SJCRH30 (cell line): ENCODE results near the gene GPR35. TPM values are rescaled to one million over a fixed set of nuclear protein-coding genes. Genes with fewer than 3 reads are reported as not detected.
A peak's percentile ranks its signal among the peaks of the same experiment; 100 is the strongest.

Experiments used
- DNase-seq, 2 experiments: peaks; one replicate each; pipeline ENCODE4 v3.0.0-alpha.2; 2015 to 2020
- H3K27ac ChIP-seq: fragments of 250-450 bp; sonication (Bioruptor Pico); 2 replicates; pipeline ENCODE4 v1.5.1; 2020; ENCODE audit warnings: mild to moderate bottlenecking, moderate library complexity
- H3K27me3 ChIP-seq: fragments of 250-450 bp; sonication (Bioruptor Pico); 2 replicates; pipeline ENCODE4 v1.5.1; 2020; ENCODE audit warnings: mild to moderate bottlenecking, moderate library complexity
- H3K36me3 ChIP-seq: fragments of 250-450 bp; sonication (Bioruptor Pico); 2 replicates; pipeline ENCODE4 v1.5.1; 2020; ENCODE audit warnings: mild to moderate bottlenecking, moderate library complexity
- H3K4me1 ChIP-seq: fragments of 250-450 bp; sonication (Bioruptor Pico); 2 replicates; pipeline ENCODE4 v1.5.1; 2020; ENCODE audit warnings: mild to moderate bottlenecking, moderate library complexity
- H3K4me3 ChIP-seq: fragments of 250-450 bp; sonication (Bioruptor Pico); 2 replicates; pipeline ENCODE4 v1.5.1; 2020; ENCODE audit warnings: mild to moderate bottlenecking, moderate library complexity
- H3K9me3 ChIP-seq: fragments of 250-450 bp; sonication (Bioruptor Pico); replicated peaks from 2 replicates; pipeline ENCODE4 v1.5.1; 2020; ENCODE audit warnings: mild to moderate bottlenecking, moderate library complexity
- total RNA-seq: library from RNA; depleted of rRNA; stranded (reverse); fragments of >200 nt; shearing (Covaris generic); gene quantifications from 2 replicates; pipeline ENCODE4 v1.2.3, GENCODE V29; 2014

GPR35 gene
- total RNA-seq, 1 experiment from 2014 or later, result 0.04 TPM

DNA sequence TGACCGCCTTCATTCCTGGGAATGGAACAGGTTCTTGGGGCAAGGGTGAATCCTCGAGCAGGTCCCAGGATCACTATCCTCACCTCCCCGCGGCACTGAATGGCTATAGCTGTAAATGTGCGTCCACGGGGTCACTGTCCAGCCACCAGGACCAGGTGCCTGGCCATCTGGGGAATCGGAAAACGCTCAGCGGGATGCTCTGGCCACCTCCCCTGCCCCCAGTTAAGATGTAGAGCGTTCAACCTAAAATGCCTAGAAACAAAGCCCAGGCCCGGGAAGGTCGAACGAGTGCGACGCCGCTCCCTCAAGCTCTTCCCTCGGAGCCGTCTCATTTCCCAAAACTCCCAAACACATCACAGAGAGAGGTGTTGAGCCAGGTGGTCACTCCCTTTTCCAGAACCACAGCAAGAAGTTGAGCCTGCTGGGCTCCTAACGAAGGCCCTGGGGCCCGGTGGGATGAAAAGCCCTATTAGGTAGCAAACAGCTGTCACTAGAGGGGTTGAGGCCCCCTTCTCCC, 39.5 kb upstream of the GPR35 start:
- Histone ChIP-seq H3K9me3 (peaks cover 3% of the 10 kb centered on the region; the same call in 1 of the 2 replicates), H3K27ac (peak overlapping the region; percentile 82), H3K27me3 (no peaks in the 10 kb centered on the region), H3K36me3 (no peaks in the 10 kb centered on the region; the same call in 1 of the 2 replicates), H3K4me1 (peaks cover 9% of the 10 kb centered on the region), H3K4me3 (peak overlapping the region; percentile 84)
- DNase-seq, result no peak

DNA sequence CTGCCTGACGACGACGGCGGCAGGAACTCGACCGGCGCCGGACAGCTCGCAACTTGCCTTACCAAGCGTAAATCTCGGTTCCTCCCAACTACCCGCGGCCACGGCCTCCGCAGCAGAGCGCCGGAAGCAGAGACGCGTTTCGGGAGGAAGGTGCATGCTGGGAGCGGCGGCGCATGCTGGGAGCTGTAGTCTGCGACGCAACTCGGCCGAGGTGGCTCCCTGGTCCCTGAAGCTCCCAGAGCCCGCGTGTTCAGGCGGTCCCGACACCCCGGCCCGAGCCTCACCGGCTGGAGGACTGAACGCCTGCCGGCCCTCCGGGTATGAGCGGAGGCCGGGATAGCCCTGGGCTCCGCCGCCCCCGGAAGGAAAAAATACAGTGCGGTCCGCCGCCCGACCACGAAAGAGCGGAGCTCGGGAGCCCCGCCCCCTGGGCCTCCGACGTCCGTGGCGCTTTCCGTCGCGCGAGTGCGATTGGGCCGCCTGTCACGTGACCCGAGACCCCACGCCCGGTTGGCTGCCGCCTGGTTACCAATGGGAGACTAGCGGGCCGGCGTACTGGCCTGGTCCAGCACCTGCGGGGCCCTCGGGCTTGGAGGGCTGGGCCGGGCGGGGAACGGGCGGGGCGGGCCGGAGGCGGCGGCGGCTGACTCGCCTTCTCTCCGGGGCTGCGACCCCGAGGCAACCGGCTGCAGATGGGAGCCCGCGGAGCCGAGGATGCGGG, 38.9 kb upstream of the GPR35 start, which contains the start of gene CAPN10:
CAPN10 (plus strand) TSS at position 537 of the 721 bp plus-strand sequence; CDS start at position 715, 178 bp downstream.
- peak within 1 kb of the TSS; percentile 84 for H3K4me3 ChIP-seq
- H3K27me3 ChIP-seq, result no peaks in the 10 kb centered on the region
- peak; percentile 97 for DNase-seq
- peak within 1 kb of the TSS; percentile 82 for H3K27ac ChIP-seq
- H3K4me1 ChIP-seq, result peaks cover 9% of the 10 kb centered on the region
- peaks cover under 1% of the 10 kb centered on the region; the same call in 1 of the 2 replicates for H3K9me3 ChIP-seq
- H3K36me3 ChIP-seq, result no peaks in the 10 kb centered on the region; the same call in 1 of the 2 replicates

DNA sequence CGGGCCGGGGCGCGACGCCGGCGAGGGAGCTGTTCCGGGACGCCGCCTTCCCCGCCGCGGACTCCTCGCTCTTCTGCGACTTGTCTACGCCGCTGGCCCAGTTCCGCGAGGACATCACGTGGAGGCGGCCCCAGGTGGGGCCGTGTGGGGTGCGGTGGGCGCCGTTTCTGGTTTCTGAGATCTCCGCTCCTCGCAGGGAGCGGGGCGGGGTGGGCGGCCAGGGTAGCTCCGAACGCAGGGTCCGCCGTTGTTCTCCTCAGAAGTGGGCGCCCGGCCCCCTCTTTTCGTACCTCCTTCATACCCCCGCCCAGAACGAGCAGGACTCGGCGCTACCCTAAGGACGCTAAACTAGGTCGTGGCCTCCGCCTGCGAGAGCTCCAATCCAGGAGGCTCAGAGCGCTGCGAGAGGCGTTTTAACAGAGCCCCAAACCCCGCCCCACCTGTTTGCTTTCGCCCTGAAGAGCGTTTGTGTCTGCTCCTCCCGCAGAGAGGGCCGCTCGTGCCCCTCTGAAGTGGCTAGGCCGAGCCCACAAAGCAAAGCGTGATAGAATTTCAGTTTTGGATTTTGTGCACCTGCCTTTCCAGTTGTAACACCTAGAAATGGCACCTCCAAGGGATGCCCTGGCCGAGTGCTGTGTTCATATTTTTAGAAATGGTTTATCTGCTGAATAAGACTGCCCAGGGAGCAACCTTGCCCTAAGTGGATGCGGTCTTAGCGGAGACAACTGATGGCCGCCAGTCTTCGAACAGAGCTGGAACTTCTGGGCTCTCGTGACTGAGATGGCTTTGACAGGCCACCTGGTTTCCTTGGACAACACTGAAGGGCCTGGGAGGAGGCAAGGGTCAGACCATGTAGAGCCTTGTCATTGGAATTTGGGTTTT, 38.1 kb upstream of the GPR35 start:
- Histone ChIP-seq H3K4me3 (peak overlapping the region; percentile 84), H3K36me3 (no peaks in the 10 kb centered on the region; the same call in 1 of the 2 replicates), H3K9me3 (no peaks in the 10 kb centered on the region), H3K27me3 (no peaks in the 10 kb centered on the region), H3K4me1 (peaks cover 9% of the 10 kb centered on the region), H3K27ac (no peak overlapping the region)
- DNase-seq, result peak; percentile 49 to 59

DNA sequence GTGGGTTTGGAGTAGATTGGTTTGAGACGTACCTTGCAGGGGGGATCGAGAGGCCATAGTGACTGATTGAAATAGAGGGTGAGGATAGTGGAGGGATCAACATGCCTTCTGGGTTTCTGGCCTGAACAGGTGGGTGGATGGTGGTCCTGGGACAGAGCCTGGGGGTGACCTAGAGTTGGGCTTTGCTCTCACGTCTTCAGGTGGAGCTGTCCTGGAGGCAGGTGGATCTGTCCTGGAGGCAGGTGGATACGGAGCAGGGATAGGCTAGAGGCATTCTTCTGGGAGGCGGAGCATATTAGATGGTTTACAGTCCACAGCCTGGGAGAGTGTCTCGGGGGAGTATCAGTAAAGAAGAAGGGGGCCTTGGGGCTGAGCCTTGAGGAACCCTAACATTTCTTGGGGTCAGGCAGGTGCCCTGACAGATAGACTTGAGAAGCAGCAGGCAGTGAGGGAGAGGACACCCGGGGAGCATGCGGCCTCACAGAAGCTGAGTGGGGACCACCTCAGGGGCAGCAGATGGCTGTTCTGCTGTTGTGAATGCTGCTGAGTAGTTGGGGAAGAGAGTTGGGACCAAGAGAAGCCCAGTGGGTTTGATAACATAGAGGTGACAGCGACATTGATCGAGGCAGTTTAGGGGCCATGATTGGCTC, 37.1 kb upstream of the GPR35 start:
- no peaks in the 10 kb centered on the region for H3K9me3 ChIP-seq
- H3K36me3 ChIP-seq, result 0 out of 2 replicates have a peak, but pooled peaks cover 5% of the 10 kb centered on the region
- H3K27me3 ChIP-seq, result no peaks in the 10 kb centered on the region
- H3K27ac ChIP-seq, result no peak overlapping the region
- no peak overlapping the region; the same call in 1 of the 2 replicates for H3K4me3 ChIP-seq
- peaks cover 9% of the 10 kb centered on the region for H3K4me1 ChIP-seq
- no peak for DNase-seq

DNA sequence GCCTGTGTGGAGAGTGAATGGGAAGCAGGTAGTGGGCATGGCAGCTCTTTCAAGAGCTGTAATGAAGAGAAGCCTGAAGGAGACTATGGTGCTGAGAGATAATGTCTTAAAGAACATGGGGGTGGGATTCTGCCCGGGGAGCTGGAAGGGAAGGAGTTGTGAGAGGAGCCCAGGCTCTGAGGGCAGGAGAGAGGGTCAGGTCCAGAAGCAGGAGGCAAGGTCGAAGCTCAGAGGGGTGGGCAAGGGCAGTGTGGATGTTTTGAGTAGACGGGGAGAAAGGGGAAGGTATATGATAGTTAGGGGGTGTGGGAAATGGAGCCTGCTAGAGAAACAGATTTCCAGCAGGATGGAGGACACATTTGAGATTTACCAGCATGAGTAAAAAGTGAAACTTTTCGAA, 36.6 kb upstream of the GPR35 start:
- Histone ChIP-seq H3K9me3 (no peaks in the 10 kb centered on the region), H3K27me3 (no peaks in the 10 kb centered on the region), H3K27ac (no peak overlapping the region), H3K4me3 (no peak overlapping the region), H3K4me1 (peaks cover 9% of the 10 kb centered on the region), H3K36me3 (0 out of 2 replicates have a peak, but pooled peaks cover 5% of the 10 kb centered on the region)
- DNase-seq, result no peak

DNA sequence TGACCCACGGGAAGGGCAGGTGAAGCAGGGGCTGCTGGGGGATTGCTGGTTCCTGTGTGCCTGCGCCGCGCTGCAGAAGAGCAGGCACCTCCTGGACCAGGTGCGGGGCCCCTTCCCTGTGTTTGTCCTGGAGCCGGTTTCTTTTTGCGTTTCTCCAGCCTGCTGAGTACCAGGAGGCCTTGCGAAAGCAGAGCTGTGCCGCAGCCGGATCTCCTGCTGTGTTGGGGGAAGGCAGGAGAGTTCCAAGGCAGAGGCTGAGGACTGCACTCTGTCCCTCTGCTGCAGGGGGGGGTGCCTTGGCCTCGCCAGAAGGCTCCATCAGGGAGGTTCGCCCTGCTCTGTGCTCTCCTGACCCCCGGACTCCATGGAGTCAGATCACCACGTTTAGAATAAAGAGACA, 35.9 kb upstream of the GPR35 start:
- DNase-seq, result no peak
- Histone ChIP-seq H3K4me3 (no peak overlapping the region), H3K4me1 (peaks cover 9% of the 10 kb centered on the region), H3K36me3 (0 out of 2 replicates have a peak, but pooled peaks cover 5% of the 10 kb centered on the region), H3K27me3 (no peaks in the 10 kb centered on the region), H3K9me3 (no peaks in the 10 kb centered on the region), H3K27ac (no peak overlapping the region)

DNA sequence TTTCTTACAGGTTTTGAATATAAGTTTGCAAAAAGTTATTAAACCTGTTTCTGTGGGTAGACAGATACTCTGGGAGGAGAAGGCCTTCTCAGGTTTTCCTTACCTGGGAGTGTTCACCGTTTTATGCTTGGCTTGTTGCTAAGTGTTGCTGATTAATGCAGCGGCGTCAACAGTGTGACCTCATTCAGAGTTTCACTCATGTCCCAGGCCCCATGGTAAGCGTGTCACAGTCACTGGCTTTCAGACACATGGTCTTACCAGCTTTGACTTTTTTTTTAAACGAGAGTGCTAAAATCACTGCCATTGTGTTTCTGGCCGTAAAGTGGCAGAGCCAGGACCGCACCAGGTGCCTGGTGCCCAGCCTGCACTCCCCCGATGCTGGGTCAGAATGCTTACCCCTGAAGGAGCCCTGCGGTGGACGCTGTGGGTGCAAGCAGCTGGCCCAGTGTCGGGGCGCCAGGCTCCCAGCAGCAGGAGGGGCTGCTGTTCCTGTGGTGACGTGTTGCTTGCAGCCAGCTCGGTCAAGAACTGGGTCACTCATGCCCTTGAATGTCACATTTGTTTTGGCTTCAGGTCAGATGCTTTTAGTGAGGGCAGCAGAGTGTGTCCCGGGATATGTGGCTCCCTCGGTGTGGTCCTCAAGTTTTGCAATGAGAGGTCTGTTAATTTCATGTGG, 35.3 kb upstream of the GPR35 start:
- no peaks in the 10 kb centered on the region for H3K27me3 ChIP-seq
- no peaks in the 10 kb centered on the region for H3K9me3 ChIP-seq
- H3K4me3 ChIP-seq, result no peak overlapping the region
- peaks cover 5% of the 10 kb centered on the region for H3K4me1 ChIP-seq
- no peak for DNase-seq
- no peak overlapping the region for H3K27ac ChIP-seq
- H3K36me3 ChIP-seq, result 0 out of 2 replicates have a peak, but pooled peaks cover 5% of the 10 kb centered on the region

DNA sequence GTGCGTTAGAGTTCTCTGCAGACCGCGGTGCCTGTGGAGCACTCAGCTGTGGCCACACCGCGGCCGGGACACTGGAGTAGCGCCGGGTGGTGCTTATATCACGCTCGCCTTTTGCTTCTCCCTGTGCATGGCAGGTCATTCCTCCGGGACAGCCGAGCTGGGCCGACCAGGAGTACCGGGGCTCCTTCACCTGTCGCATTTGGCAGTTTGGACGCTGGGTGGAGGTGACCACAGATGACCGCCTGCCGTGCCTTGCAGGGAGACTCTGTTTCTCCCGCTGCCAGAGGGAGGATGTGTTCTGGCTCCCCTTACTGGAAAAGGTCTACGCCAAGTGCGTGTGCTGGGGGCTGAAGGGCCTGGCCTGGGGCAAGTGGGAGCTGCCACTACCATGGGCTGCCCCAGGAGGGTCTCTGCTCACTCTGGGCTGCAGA, 34.6 kb upstream of the GPR35 start:
- H3K4me3 ChIP-seq, result no peak overlapping the region
- no peaks in the 10 kb centered on the region for H3K9me3 ChIP-seq
- H3K4me1 ChIP-seq, result no peaks in the 10 kb centered on the region
- H3K27me3 ChIP-seq, result no peaks in the 10 kb centered on the region
- H3K27ac ChIP-seq, result no peak overlapping the region
- 0 out of 2 replicates have a peak, but pooled peaks cover 5% of the 10 kb centered on the region for H3K36me3 ChIP-seq
- DNase-seq, result no peak

DNA sequence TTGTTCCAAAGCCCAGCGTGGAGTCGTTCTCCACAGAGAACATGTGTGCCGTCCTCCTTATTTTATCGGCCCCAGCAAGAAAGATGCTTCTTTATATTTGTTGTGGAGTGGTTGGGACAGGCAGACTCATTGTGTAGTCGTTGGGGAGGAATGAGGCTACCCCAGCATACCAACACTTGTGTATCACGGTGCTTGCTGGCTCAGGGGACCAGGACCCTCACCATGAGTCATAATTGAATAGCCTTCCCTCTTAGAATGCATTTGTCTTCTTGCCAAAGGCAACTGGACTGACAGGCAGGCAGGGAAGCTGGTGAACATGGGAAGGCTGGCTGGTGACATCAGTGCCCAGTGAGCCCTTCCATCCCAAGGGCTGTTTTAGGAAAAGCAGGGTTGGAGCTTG, 34.1 kb upstream of the GPR35 start:
- Histone ChIP-seq H3K4me3 (no peak overlapping the region), H3K27me3 (no peaks in the 10 kb centered on the region), H3K9me3 (no peaks in the 10 kb centered on the region), H3K36me3 (0 out of 2 replicates have a peak, but pooled peaks cover 5% of the 10 kb centered on the region), H3K27ac (no peak overlapping the region), H3K4me1 (no peaks in the 10 kb centered on the region)
- no peak for DNase-seq

DNA sequence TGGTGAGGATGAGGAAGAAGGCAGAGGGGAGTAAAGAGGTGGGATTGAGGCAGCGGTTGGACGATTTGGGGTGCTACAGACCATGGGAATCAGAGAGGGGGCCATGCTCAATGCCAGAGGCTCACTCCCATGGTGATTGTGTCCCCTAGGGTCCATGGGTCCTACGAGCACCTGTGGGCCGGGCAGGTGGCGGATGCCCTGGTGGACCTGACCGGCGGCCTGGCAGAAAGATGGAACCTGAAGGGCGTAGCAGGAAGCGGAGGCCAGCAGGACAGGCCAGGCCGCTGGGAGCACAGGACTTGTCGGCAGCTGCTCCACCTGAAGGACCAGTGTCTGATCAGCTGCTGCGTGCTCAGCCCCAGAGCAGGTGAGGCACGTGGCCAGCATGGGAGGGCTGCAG, 33.5 kb upstream of the GPR35 start:
- Histone ChIP-seq H3K9me3 (no peaks in the 10 kb centered on the region), H3K4me1 (no peaks in the 10 kb centered on the region), H3K27ac (no peak overlapping the region), H3K27me3 (no peaks in the 10 kb centered on the region), H3K4me3 (no peak overlapping the region), H3K36me3 (0 out of 2 replicates have a peak, but pooled peaks cover 5% of the 10 kb centered on the region)
- no peak for DNase-seq

DNA sequence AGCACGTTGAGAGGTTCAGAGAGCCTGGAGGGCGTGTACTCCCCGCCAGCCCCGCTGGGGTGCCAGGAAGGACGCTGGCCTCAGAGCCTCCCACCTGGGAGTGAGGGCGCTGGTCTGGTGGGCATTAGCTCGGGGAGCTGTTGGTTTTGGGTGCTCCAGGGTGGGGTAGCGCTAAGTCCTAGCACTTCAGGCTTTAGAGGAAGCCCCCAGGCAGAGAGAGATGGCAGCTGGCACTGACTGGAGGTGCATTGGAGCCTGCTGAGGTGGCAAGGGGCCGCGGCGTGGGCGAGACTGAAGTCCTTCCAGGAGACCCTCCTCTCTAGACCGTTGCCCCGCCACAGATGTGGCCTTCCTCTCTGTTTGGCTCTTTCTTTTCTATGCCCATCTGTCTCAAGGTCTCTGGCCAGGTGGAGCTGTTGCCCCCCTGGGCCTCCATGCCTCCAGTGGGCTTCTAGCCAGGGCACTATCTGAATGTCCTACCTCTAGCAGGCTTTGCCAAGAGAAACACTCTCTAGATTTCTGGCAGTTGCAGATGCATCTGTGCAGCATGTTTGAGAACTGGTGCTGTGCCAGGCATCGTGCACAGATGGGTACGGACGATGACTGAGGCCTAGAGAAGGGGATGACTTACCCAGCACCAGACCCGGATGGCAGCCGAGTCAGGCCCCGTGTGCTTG, 32.1 kb upstream of the GPR35 start:
- Histone ChIP-seq H3K9me3 (no peaks in the 10 kb centered on the region), H3K4me3 (no peak overlapping the region), H3K27me3 (no peaks in the 10 kb centered on the region), H3K27ac (no peak overlapping the region), H3K36me3 (0 out of 2 replicates have a peak, but pooled peaks cover 5% of the 10 kb centered on the region), H3K4me1 (no peaks in the 10 kb centered on the region)
- no peak for DNase-seq

DNA sequence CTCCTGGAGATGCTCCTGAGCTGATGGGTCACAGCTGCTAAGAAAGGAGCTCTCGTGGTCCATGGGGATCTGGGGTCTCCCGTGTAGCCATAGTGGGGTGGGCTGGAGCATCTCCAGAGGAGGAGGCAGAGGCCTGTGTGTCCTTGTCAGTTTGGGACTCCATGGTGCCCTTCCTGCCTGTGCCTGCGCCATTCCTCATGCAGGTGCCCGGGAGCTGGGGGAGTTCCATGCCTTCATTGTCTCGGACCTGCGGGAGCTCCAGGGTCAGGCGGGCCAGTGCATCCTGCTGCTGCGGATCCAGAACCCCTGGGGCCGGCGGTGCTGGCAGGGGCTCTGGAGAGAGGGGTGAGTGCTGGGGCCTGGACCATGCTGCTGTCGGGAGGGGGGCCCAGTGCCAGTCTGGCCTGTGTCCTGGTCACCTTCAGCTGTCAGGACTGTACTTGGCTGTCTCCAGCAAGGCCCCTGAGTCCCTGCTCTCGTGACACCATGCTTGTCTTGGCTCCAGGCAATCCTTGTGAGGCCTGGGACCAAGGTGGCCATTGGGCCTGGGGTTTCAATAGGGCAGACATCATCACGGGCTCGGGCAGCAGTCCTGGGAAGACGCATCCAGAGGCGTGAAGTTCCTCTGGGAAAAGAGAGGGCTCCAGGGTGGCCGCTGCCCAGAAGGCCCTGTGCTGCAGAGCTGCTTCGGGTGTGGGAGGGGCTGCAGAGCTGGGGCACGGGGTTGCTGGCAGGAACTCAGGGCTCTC, 31.4 kb upstream of the GPR35 start:
- no peak overlapping the region for H3K4me3 ChIP-seq
- 0 out of 2 replicates have a peak, but pooled peaks cover 5% of the 10 kb centered on the region for H3K36me3 ChIP-seq
- H3K27me3 ChIP-seq, result no peaks in the 10 kb centered on the region
- DNase-seq, result no peak
- H3K9me3 ChIP-seq, result no peaks in the 10 kb centered on the region
- no peak overlapping the region for H3K27ac ChIP-seq
- no peaks in the 10 kb centered on the region for H3K4me1 ChIP-seq
